ENCODE results near the gene MUCL3.
"Not testable (repeated sequence)": the region's sequence is repeated elsewhere in the genome, so short reads cannot be mapped to it uniquely, and the experiment has no call there.

The MUCL3 gene

GRCh38 chr6:30935018-30935417 lies 5.8 kb upstream of the MUCL3 start:
- peak in 1 of 10 donors; percentile 28 for DNase-seq
- intact Hi-C loops (cut with DNase I): no loop called here

DNA sequence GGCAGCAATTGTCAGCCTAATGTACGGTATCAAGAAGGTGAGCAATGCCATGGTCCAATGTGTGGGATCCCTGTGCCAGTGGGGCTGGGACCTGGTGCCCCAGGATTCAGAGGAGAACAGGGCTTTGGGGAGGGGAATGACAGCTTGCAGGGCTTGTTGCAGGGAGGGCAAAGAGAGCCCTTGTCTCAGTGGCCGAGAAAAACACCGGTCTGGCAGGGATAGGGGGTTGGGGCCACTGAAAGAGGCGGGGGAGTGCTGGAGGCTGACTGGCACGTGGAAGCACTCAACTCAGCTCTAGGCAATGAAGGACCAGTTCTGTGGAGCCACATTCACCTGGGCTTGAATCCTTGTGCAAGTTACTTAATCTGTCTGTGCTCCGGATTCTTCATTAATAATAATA lies 3.5 kb upstream of the MUCL3 start:
- intact Hi-C loops (cut with DNase I): no loop called here
- no peak for DNase-seq

DNA sequence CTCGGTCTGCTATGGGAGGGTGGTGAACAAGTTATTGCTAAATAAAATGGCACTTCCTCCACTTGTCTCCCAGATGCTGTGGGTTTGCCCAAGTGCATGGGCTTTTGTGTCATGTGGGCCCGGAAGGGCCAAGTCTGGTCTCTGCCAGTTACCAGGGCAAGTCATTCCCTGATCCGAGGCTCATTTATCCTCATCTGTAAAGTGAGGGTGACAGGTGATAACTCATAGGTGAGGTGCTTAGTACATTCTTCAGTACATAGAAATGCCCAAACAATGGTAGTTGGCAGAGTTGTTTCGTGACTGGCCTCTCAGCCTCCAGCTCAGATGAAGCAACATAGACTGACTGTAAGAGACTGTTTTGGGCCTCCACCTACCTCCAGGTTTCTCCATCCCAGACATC lies 2.0 kb upstream of the MUCL3 start:
- DNase-seq: peak in 1 of 10 donors; percentile 42
- intact Hi-C loops (cut with DNase I): no loop called here

GRCh38 chr6:30939473-30939872 lies 1.3 kb upstream of the MUCL3 start:
- DNase-seq: peak in 1 of 10 donors; percentile 45
- intact Hi-C loops (cut with DNase I): no loop called here

- peak in 1 of 10 donors; percentile 73 for DNase-seq
- intact Hi-C loops (cut with DNase I): no loop called here
Measured at GRCh38 chr6:30942338-30943060, 1.7 kb downstream of the MUCL3 start.

- intact Hi-C loops (cut with DNase I): no loop called here
- no peak for DNase-seq
Measured at GRCh38 chr6:30944051-30944450, 3.3 kb downstream of the MUCL3 start.

GRCh38 chr6:30945281-30945680 lies 4.5 kb downstream of the MUCL3 start:
- DNase-seq: no peak
- intact Hi-C loops (cut with DNase I): no loop called here

DNA sequence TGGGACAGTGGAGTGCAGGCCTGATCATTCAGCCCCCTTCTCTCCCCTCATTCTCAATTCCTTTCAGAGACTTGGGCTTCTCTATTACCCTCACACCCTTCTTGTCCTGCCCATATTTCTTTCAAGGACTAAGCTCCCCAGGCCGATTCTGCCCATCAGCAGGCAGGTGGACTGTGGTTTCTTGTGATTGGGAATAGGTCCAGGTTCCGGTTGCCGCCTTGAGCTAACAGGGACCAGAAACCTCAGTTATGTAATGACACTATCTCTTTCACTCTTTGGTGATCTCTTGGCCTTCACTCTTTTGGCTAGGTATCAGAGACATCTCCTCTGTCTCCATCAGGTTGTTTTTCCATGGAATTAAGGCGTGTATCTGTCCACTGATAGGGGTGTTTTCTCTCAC lies 6.5 kb downstream of the MUCL3 start:
- intact Hi-C loops (cut with DNase I): no loop called here
- DNase-seq: no peak

DNA sequence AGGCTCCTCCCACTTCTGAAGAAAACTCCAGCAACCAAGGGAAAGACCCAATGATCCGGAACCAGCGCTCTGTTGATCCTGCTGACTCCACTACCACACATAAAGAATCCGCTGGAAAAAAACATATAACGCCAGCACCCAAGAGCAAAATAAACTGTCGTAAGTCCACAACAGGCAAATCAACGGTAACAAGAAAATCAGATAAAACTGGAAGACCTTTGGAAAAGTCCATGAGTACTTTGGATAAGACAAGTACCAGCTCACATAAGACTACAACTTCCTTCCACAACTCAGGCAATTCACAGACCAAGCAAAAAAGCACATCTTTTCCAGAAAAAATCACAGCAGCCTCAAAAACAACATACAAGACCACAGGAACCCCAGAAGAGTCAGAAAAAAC lies 8.0 kb downstream of the MUCL3 start:
- DNase-seq: no peak
- intact Hi-C loops (cut with DNase I): no loop called here

DNA sequence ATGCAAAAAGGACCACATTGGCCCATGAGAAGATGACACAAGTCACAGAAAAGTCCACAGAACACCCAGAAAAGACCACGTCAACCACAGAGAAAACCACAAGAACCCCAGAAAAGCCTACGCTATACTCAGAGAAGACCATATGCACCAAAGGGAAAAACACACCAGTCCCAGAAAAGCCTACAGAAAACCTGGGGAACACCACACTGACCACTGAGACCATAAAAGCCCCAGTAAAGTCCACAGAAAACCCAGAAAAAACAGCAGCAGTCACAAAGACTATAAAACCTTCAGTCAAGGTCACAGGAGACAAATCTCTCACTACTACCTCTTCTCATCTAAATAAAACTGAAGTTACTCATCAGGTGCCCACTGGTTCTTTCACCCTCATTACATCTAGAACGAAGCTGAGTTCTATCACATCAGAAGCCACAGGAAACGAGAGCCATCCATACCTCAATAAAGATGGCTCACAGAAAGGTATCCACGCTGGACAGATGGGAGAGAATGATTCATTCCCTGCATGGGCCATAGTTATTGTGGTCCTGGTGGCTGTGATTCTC lies 11.2 kb downstream of the MUCL3 start:
- DNase-seq: peak in 1 of 10 donors; percentile 6
- intact Hi-C loops (cut with DNase I): no loop called here

GRCh38 chr6:30954631-30955366 lies 14.0 kb downstream of the MUCL3 start:
- DNase-seq: peak in 1 of 10 donors; percentile 28

GRCh38 chr6:30955367-30956042 lies 14.7 kb downstream of the MUCL3 start:
- intact Hi-C loops (cut with DNase I): no loop called here

More at GRCh38 chr6:30954631-30955366, 14.0 kb downstream of the MUCL3 start:
- intact Hi-C loops (cut with DNase I): no loop called here

GRCh38 chr6:30957716-30958115 lies 16.9 kb downstream of the MUCL3 start:
- no peak for DNase-seq
- intact Hi-C loops (cut with DNase I): no loop called here

More at GRCh38 chr6:30955367-30956042, 14.7 kb downstream of the MUCL3 start:
- peak in 7 of 10 donors; percentile 17 to 85 (median 48) for DNase-seq

GRCh38 chr6:30960907-30961673 lies 20.3 kb downstream of the MUCL3 start:
- intact Hi-C loops (cut with DNase I): no loop called here
- DNase-seq: no peak

DNA sequence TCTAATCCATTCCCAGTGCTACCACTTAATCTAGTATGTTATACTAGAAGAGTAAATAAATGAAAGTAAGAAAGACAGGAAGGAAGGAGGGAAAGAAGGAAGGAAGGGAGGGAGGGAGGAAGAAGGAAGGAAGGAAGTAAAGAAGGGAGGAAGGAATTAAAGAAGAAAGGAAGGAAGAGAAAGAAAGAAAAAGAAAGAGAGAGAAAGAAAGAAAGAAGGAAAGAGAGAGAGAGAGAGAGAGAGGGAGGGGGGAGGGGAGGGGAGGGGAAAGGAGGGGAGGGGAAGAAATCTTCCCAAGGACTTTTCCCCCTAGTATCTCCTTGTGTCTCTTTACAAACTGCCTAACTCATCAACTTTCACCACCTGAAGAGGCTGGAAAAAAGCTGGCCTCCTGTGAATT lies 21.9 kb downstream of the MUCL3 start:
- intact Hi-C loops (cut with DNase I): no loop called here
- DNase-seq: no peak

- intact Hi-C loops (cut with DNase I): no loop called here
- no peak for DNase-seq
Measured at GRCh38 chr6:30963641-30964040, 22.9 kb downstream of the MUCL3 start.

GRCh38 chr6:30964075-30964474 lies 23.3 kb downstream of the MUCL3 start:
- intact Hi-C loops (cut with DNase I): no loop called here
- no peak for DNase-seq

GRCh38 chr6:30965140-30965601 lies 24.4 kb downstream of the MUCL3 start:
- DNase-seq: no peak
- intact Hi-C loops (cut with DNase I): no loop called here

GRCh38 chr6:30966154-30966553 lies 25.4 kb downstream of the MUCL3 start:
- no peak for DNase-seq
- intact Hi-C loops (cut with DNase I): no loop called here

- intact Hi-C loops (cut with DNase I); DNase-seq: not testable (repeated sequence)
Measured at GRCh38 chr6:30969171-30969570, 28.4 kb downstream of the MUCL3 start.

All from posterior cingulate gyrus (tissue), 11 donors.